ENCODE data around the gene HOGA1. TPM values are rescaled to one million over a fixed set of nuclear protein-coding genes. Genes with fewer than 3 reads are reported as not detected.

The HOGA1 gene
- total and polyA plus RNA-seq, 2 of the 13 experiments (the other 11 are each of a cell fraction or from before 2014, with no cell fraction given): 7.6 to 19.5 TPM

DNA sequence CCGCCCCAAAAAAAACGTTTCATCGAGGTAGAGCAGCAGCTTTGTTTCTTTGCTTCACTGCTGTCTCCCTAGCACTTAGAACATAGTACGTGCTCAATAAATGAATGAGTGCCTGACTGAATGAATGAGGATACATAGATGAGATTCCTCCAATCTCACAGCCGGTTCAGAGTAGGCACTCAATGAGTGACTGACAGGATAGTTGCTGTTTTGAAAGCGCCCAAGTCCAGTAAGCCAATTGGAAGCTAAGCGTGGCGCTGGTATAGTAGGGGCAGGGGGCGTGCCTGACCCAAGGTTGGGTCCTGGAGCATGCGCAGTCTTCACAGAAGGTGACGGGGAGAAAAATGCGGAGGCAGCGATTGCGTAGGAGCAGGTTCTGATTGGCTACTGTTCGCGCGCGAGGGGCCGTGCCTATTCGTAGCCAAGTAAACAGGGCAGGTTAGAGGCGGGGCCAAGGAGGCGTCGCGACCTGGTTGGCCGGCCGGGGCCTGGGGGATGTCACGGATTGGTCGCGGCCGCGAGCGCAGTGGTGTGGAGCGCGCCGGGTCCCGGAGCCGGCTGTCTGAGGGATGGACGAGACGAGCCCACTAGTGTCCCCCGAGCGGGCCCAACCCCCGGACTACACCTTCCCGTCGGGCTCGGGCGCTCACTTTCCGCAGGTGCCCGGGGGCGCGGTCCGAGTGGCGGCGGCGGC lies 56.1 kb downstream of the HOGA1 start, which contains the start of gene PI4K2A (continued):
- TF ChIP-seq, protein P1, sequence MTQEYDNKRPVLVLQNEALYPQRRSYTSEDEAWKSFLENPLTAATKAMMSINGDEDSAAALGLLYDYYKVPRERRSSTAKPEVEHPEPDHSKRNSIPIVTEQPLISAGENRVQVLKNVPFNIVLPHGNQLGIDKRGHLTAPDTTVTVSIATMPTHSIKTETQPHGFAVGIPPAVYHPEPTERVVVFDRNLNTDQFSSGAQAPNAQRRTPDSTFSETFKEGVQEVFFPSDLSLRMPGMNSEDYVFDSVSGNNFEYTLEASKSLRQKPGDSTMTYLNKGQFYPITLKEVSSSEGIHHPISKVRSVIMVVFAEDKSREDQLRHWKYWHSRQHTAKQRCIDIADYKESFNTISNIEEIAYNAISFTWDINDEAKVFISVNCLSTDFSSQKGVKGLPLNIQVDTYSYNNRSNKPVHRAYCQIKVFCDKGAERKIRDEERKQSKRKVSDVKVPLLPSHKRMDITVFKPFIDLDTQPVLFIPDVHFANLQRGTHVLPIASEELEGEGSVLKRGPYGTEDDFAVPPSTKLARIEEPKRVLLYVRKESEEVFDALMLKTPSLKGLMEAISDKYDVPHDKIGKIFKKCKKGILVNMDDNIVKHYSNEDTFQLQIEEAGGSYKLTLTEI (CRISPR knock-in tag; conservative IDR thresholded peaks at IDR 0.05): no peak
- no peak for TF ChIP-seq ZNF589 (CRISPR knock-in tag; conservative IDR thresholded peaks at IDR 0.05)
- TF ChIP-seq MTF1 (CRISPR knock-in tag; IDR thresholded peaks at IDR 0.05): no peak
- no peak for TF ChIP-seq ZNF562 (CRISPR knock-in tag; IDR thresholded peaks at IDR 0.05; ENCODE audit: borderline replicate concordance)
- TF ChIP-seq, protein P2, sequence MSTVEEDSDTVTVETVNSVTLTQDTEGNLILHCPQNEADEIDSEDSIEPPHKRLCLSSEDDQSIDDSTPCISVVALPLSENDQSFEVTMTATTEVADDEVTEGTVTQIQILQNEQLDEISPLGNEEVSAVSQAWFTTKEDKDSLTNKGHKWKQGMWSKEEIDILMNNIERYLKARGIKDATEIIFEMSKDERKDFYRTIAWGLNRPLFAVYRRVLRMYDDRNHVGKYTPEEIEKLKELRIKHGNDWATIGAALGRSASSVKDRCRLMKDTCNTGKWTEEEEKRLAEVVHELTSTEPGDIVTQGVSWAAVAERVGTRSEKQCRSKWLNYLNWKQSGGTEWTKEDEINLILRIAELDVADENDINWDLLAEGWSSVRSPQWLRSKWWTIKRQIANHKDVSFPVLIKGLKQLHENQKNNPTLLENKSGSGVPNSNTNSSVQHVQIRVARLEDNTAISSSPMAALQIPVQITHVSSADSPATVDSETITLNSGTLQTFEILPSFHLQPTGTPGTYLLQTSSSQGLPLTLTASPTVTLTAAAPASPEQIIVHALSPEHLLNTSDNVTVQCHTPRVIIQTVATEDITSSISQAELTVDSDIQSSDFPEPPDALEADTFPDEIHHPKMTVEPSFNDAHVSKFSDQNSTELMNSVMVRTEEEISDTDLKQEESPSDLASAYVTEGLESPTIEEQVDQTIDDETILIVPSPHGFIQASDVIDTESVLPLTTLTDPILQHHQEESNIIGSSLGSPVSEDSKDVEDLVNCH (CRISPR knock-in tag; IDR thresholded peaks at IDR 0.05): no peak
- TF ChIP-seq SMAD9 (CRISPR knock-in tag; IDR thresholded peaks at IDR 0.05): no peak
- TF ChIP-seq PHF8 (CRISPR knock-in tag; IDR thresholded peaks at IDR 0.05): peak; percentile 69
- no peak for TF ChIP-seq ZSCAN22 (CRISPR knock-in tag; IDR thresholded peaks at IDR 0.05)
- TF ChIP-seq, protein P3, sequence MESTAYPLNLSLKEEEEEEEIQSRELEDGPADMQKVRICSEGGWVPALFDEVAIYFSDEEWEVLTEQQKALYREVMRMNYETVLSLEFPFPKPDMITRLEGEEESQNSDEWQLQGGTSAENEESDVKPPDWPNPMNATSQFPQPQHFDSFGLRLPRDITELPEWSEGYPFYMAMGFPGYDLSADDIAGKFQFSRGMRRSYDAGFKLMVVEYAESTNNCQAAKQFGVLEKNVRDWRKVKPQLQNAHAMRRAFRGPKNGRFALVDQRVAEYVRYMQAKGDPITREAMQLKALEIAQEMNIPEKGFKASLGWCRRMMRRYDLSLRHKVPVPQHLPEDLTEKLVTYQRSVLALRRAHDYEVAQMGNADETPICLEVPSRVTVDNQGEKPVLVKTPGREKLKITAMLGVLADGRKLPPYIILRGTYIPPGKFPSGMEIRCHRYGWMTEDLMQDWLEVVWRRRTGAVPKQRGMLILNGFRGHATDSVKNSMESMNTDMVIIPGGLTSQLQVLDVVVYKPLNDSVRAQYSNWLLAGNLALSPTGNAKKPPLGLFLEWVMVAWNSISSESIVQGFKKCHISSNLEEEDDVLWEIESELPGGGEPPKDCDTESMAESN (CRISPR knock-in tag; conservative IDR thresholded peaks at IDR 0.05): no peak
- TF ChIP-seq, protein P4, sequence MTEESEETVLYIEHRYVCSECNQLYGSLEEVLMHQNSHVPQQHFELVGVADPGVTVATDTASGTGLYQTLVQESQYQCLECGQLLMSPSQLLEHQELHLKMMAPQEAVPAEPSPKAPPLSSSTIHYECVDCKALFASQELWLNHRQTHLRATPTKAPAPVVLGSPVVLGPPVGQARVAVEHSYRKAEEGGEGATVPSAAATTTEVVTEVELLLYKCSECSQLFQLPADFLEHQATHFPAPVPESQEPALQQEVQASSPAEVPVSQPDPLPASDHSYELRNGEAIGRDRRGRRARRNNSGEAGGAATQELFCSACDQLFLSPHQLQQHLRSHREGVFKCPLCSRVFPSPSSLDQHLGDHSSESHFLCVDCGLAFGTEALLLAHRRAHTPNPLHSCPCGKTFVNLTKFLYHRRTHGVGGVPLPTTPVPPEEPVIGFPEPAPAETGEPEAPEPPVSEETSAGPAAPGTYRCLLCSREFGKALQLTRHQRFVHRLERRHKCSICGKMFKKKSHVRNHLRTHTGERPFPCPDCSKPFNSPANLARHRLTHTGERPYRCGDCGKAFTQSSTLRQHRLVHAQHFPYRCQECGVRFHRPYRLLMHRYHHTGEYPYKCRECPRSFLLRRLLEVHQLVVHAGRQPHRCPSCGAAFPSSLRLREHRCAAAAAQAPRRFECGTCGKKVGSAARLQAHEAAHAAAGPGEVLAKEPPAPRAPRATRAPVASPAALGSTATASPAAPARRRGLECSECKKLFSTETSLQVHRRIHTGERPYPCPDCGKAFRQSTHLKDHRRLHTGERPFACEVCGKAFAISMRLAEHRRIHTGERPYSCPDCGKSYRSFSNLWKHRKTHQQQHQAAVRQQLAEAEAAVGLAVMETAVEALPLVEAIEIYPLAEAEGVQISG (CRISPR knock-in tag; IDR thresholded peaks at IDR 0.05): 0 out of 2 replicates have a peak, but pooled peaks have one; percentile 8
- peak; percentile 37; the same call in 1 of the 2 replicates for TF ChIP-seq ATF7-NPFF (CRISPR knock-in tag; IDR thresholded peaks at IDR 0.05; ENCODE audit: low read depth)
- TF ChIP-seq, protein P5, sequence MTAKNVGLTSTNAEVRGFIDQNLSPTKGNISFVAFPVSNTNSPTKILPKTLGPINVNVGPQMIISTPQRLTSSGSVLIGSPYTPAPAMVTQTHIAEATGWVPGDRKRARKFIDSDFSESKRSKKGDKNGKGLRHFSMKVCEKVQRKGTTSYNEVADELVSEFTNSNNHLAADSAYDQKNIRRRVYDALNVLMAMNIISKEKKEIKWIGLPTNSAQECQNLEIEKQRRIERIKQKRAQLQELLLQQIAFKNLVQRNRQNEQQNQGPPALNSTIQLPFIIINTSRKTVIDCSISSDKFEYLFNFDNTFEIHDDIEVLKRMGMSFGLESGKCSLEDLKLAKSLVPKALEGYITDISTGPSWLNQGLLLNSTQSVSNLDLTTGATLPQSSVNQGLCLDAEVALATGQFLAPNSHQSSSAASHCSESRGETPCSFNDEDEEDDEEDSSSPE (CRISPR knock-in tag; IDR thresholded peaks at IDR 0.05): peak; percentile 93
- TF ChIP-seq, protein P6, sequence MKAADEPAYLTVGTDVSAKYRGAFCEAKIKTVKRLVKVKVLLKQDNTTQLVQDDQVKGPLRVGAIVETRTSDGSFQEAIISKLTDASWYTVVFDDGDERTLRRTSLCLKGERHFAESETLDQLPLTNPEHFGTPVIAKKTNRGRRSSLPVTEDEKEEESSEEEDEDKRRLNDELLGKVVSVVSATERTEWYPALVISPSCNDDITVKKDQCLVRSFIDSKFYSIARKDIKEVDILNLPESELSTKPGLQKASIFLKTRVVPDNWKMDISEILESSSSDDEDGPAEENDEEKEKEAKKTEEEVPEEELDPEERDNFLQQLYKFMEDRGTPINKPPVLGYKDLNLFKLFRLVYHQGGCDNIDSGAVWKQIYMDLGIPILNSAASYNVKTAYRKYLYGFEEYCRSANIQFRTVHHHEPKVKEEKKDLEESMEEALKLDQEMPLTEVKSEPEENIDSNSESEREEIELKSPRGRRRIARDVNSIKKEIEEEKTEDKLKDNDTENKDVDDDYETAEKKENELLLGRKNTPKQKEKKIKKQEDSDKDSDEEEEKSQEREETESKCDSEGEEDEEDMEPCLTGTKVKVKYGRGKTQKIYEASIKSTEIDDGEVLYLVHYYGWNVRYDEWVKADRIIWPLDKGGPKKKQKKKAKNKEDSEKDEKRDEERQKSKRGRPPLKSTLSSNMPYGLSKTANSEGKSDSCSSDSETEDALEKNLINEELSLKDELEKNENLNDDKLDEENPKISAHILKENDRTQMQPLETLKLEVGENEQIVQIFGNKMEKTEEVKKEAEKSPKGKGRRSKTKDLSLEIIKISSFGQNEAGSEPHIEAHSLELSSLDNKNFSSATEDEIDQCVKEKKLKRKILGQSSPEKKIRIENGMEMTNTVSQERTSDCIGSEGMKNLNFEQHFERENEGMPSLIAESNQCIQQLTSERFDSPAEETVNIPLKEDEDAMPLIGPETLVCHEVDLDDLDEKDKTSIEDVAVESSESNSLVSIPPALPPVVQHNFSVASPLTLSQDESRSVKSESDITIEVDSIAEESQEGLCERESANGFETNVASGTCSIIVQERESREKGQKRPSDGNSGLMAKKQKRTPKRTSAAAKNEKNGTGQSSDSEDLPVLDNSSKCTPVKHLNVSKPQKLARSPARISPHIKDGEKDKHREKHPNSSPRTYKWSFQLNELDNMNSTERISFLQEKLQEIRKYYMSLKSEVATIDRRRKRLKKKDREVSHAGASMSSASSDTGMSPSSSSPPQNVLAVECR (CRISPR knock-in tag; IDR thresholded peaks at IDR 0.05; ENCODE audit: borderline replicate concordance): peak; percentile 84; the same call in 1 of the 2 replicates

Measured in HepG2 (cell line).